GM12878 (cell line): ENCODE measurements around the gene COL26A1. TPM values are rescaled to one million over a fixed set of nuclear protein-coding genes. Genes with fewer than 3 reads are reported as not detected.

Source experiments
- ATAC-seq: fragments of 200-7000 bp; cut with Tn5 transposase; 3 replicates; pipeline ENCODE4 v1.9.1; 2020; ENCODE audit warnings: mild to moderate bottlenecking, moderate library complexity
- BruUV-seq: library from RNA; stranded (reverse); fragments of 400-500 nt; replicated peaks from 2 replicates; lab custom pipeline; 2021; lab: Mats Ljungman, UMichigan
- CTCF ChIA-PET: fragments of 300-600 bp; sonication (Branson Sonifier 250); formaldehyde crosslinking; extraction: SDS; loops from one replicate; lab custom pipeline; 2021; ENCODE audit warnings: inconsistent platforms; lab: Yijun Ruan, JAX
- POLR2A ChIA-PET: fragments of 350-600 bp; formaldehyde crosslinking; extraction: SDS; loops from one replicate; lab custom pipeline; 2021; ENCODE audit warnings: inconsistent platforms; lab: Charles Lee
- RAD21 ChIA-PET: fragments of 300-600 bp; sonication (Branson Sonifier 250); formaldehyde crosslinking; loops from one replicate; lab custom pipeline; 2023; ENCODE audit warnings: antibody characterized with exemption; ENCODE audit not compliant: unreplicated experiment; lab: Charles Lee
- SMC1A ChIA-PET: fragments of 300-600 bp; sonication (Branson Sonifier 250); formaldehyde crosslinking; loops from one replicate; lab custom pipeline; 2023; ENCODE audit not compliant: unreplicated experiment, uncharacterized antibody; lab: Charles Lee
- DNase-seq: peaks from one replicate; pipeline ENCODE4 v3.0.0-alpha.2; 2011; ENCODE audit warnings: low read depth, low spot score
- FAIRE-seq: peaks from 3 replicates; lab custom pipeline; 2011; peaks lifted over from hg19 to GRCh38; lab: Jason Lieb, UNC
- H2AFZ ChIP-seq: 2 replicates; pipeline ENCODE4 v1.6.0; 2011; ENCODE audit warnings: low read depth, low read length, control low read depth; ENCODE audit not compliant: control insufficient read depth
- H3K27ac ChIP-seq: 2 replicates; pipeline ENCODE4 v1.5.1; 2011; ENCODE audit warnings: control low read depth; ENCODE audit not compliant: control insufficient read depth, insufficient read depth
- H3K27me3 ChIP-seq, 2 experiments: replicated peaks in 1 of 2; 2 replicates each; pipeline versions ENCODE4 v1.6.0 to v1.6.1; 2011; ENCODE audit warnings: low read length in 1 of 2; ENCODE audit not compliant: control insufficient read depth in 2 of 2, insufficient read depth in 2 of 2
- H3K36me3 ChIP-seq, 2 experiments: 2 replicates each; pipeline ENCODE4 v1.5.1; 2011; ENCODE audit warnings: low read length in 1 of 2; ENCODE audit not compliant: control insufficient read depth in 2 of 2, insufficient read depth in 2 of 2
- H3K4me1 ChIP-seq: 2 replicates; pipeline ENCODE4 v1.6.1; 2011; ENCODE audit warnings: mild to moderate bottlenecking, low read length, moderate library complexity, mixed read lengths; ENCODE audit not compliant: control insufficient read depth, insufficient read depth
- H3K4me2 ChIP-seq: 2 replicates; pipeline ENCODE4 v1.6.0; 2011; ENCODE audit warnings: control low read depth; ENCODE audit not compliant: control insufficient read depth, insufficient read depth
- H3K4me3 ChIP-seq: fragments of 200-600 bp; sonication (generic); 2 replicates; pipeline ENCODE4 v1.5.1; 2016
- H3K79me2 ChIP-seq: 2 replicates; pipeline ENCODE4 v1.6.0; 2011; ENCODE audit warnings: low read length; ENCODE audit not compliant: control insufficient read depth, insufficient read depth
- H3K9ac ChIP-seq: 2 replicates; pipeline ENCODE4 v1.8.0; 2011; ENCODE audit warnings: low read length, control low read depth, mixed read lengths; ENCODE audit not compliant: control insufficient read depth, insufficient read depth
- H3K9me3 ChIP-seq: replicated peaks from 3 replicates; pipeline ENCODE4 v1.5.1; 2011; ENCODE audit warnings: mild to moderate bottlenecking, low read length; ENCODE audit not compliant: control insufficient read depth, insufficient read depth
- H4K20me1 ChIP-seq: 2 replicates; pipeline ENCODE4 v1.6.0; 2011; ENCODE audit not compliant: control insufficient read depth, insufficient read depth
- CHD1 ChIP-seq: IDR thresholded peaks from 2 replicates; pipeline ENCODE4 v1.6.1; 2012; ENCODE audit warnings: low read depth, low read length, improper control_type of control experiment
- CHD4 ChIP-seq: fragments of 200-600 bp; sonication (generic); IDR thresholded peaks from 2 replicates; pipeline ENCODE4 v1.6.1; 2016; ENCODE audit warnings: mild to moderate bottlenecking
- CREB1 ChIP-seq: IDR thresholded peaks from 2 replicates; pipeline ENCODE4 v1.6.1; 2012; ENCODE audit warnings: low read depth, mild to moderate bottlenecking, inconsistent platforms
- EGR1 ChIP-seq, 2 experiments: IDR thresholded peaks; 1 replicate in 1 of 2; 2 replicates in 1 of 2; pipeline ENCODE4 v1.6.1; 2011 to 2012; ENCODE audit warnings: low read depth in 2 of 2, low read length in 2 of 2, borderline replicate concordance in 1 of 2, mild to moderate bottlenecking in 1 of 2, moderate library complexity in 1 of 2
- EP300 ChIP-seq, 2 experiments: fragments of 150-350 bp in 1 of 2; IDR thresholded peaks; 2 replicates each; pipeline ENCODE4 v1.6.1; 2011 to 2012; ENCODE audit warnings: low read depth in 2 of 2, low read length in 2 of 2, borderline replicate concordance in 1 of 2, improper control_type of control experiment in 1 of 2, inconsistent platforms in 1 of 2; ENCODE audit not compliant: control insufficient read depth in 1 of 2
- ESRRA ChIP-seq: IDR thresholded peaks from 2 replicates; pipeline ENCODE4 v1.6.1; 2012; ENCODE audit warnings: mild to moderate bottlenecking, low read length, improper control_type of control experiment
- HDAC2 ChIP-seq: fragments of 200-600 bp; sonication (generic); IDR thresholded peaks from 2 replicates; pipeline ENCODE4 v1.6.1; 2017
- JUNB ChIP-seq: IDR thresholded peaks from 2 replicates; pipeline ENCODE4 v1.6.1; 2016; ENCODE audit warnings: antibody characterized with exemption, mild to moderate bottlenecking
- KLF5 ChIP-seq: fragments of 450-650 bp; IDR thresholded peaks from 2 replicates; pipeline ENCODE4 v1.6.1; 2014; ENCODE audit warnings: mild to moderate bottlenecking; ENCODE audit not compliant: partially characterized antibody
- MEF2B ChIP-seq: fragments of 450-650 bp; IDR thresholded peaks from 2 replicates; pipeline ENCODE4 v1.6.1; 2018; ENCODE audit warnings: mild to moderate bottlenecking, moderate library complexity; ENCODE audit not compliant: partially characterized antibody, poor library complexity, severe bottlenecking
- MXI1 ChIP-seq: fragments of 150-350 bp; IDR thresholded peaks from 2 replicates; pipeline ENCODE4 v1.6.1; 2011; ENCODE audit warnings: low read depth, mild to moderate bottlenecking, inconsistent platforms, low read length, improper control_type of control experiment
- NRF1 ChIP-seq: conservative IDR thresholded peaks from 2 replicates; pipeline ENCODE4 v1.6.1; 2011; ENCODE audit warnings: mild to moderate bottlenecking, low read depth, low read length, improper control_type of control experiment
- PBX3 ChIP-seq: IDR thresholded peaks from 2 replicates; pipeline ENCODE4 v1.6.1; 2011; ENCODE audit warnings: mild to moderate bottlenecking, low read depth, low read length, moderate library complexity; ENCODE audit not compliant: insufficient replicate concordance
- RBBP5 ChIP-seq: fragments of 200-600 bp; sonication (generic); conservative IDR thresholded peaks from 2 replicates; pipeline ENCODE4 v1.6.1; 2016
- RCOR1 ChIP-seq: conservative IDR thresholded peaks from 2 replicates; pipeline ENCODE4 v1.6.1; 2012; ENCODE audit warnings: low read depth, low read length, improper control_type of control experiment
- SMC3 ChIP-seq: IDR thresholded peaks from 2 replicates; pipeline ENCODE4 v1.6.1; 2011; ENCODE audit warnings: low read length, improper control_type of control experiment, borderline replicate concordance
- ZZZ3 ChIP-seq: IDR thresholded peaks from 2 replicates; pipeline ENCODE4 v1.6.1; 2011; ENCODE audit warnings: low read depth; ENCODE audit not compliant: control insufficient read depth, insufficient read length
- WGBS: methylation state at CpG from one replicate; pipeline ENCODE4 v1.1.6; 2016; ENCODE audit warnings: low lambda C conversion rate; ENCODE audit not compliant: insufficient replicate concordance, insufficient coverage; ENCODE audit errors: missing lambda C conversion rate; 5-methylcytosine and 5-hydroxymethylcytosine counted together
- in situ Hi-C: fragments of 300-500 bp; cut with MboI; formaldehyde crosslinking; loops from 9 replicates; pipeline ENCODE4 v1.14.3; 2018; ENCODE audit warnings: mixed read lengths
- intact Hi-C: fragments of 100-400 bp; cut with micrococcal nuclease; formaldehyde crosslinking; loops from one replicate; pipeline ENCODE4 v1.14.2; 2022; ENCODE audit not compliant: unreplicated experiment
- polyA plus RNA-seq, 11 experiments: library from polyadenylated mRNA; depleted of rRNA in 4 of 11; unstranded in 6 of 11; stranded (reverse) in 5 of 11; fragments of >200 nt; fragmentation: Nextera tagmentation in 4 of 11; fragmentation: Illumina TruSeq in 1 of 11; extraction: Ambion mirVana in 4 of 11; extraction: Trizol in 1 of 11; gene quantifications; 1 replicate in 1 of 11; 2 replicates in 10 of 11; pipeline versions ENCODE4 v1.2.1 to v1.2.3, GENCODE V29; 2011 to 2016; ENCODE audit warnings: inconsistent platforms in 2 of 11, missing spikeins in 2 of 11, low read depth in 1 of 11
- total RNA-seq, 4 experiments: library from RNA; depleted of rRNA in 3 of 4; stranded (reverse); fragments of >200 nt in 3 of 4; fragmentation: Illumina TruSeq in 1 of 4; extraction: Trizol in 1 of 4; gene quantifications; 2 replicates each; pipeline versions ENCODE4 v1.2.1 to v1.2.3, GENCODE V29; 2013 to 2021
- TF ChIP-seq, protein P1 (sequence below): IDR thresholded peaks from 2 replicates; pipeline ENCODE4 v1.6.1; 2012; ENCODE audit warnings: low read length, inconsistent platforms
- TF ChIP-seq, protein P2 (sequence below): IDR thresholded peaks from 2 replicates; pipeline ENCODE4 v1.6.1; 2012; ENCODE audit warnings: mild to moderate bottlenecking, low read depth, low read length

The COL26A1 gene
- total and polyA plus RNA-seq, 10 of the 15 experiments (the other 5 are each of a cell fraction or from before 2014, with no cell fraction given), result 0.08 TPM; not detected in 9

- Histone ChIP-seq H3K79me2 (no peaks in the 10 kb centered on the region), H3K4me2 (no peak overlapping the region), H3K9me3 (no peaks in the 10 kb centered on the region), H3K9ac (no peak overlapping the region), H3K36me3 (no peaks in the 10 kb centered on the region), H3K4me3 (no peak overlapping the region), H2AFZ (no peak overlapping the region), H3K4me1 (no peaks in the 10 kb centered on the region), H3K27ac (no peak overlapping the region), H3K27me3 (peaks cover 0 to 4% of the 10 kb centered on the region in 2 experiments; a peak in 2 of 4 replicates), H4K20me1 (no peaks in the 10 kb centered on the region)
- ChIA-PET POLR2A (no interaction called here), RAD21 (interaction anchor here (1.3 kb wide), 1 partner anchor 13 kb away, joined by 5 read pairs; no protein-coding TSS in a partner anchor), SMC1A (no interaction called here), CTCF (interaction anchor here (0.7 kb wide), 1 partner anchor 58 kb away, joined by 3 read pairs; no protein-coding TSS in a partner anchor)
- BruUV-seq, result no TSS peak
- DNase-seq (no peak), ATAC-seq (no peak), FAIRE-seq (no peak)
- in situ Hi-C loops (no loop called here), intact Hi-C loops (no loop called here)
- WGBS, result 31% methylated on average over 4 of the region's 4 CpGs
- TF ChIP-seq RBBP5 (no peak), EGR1 (IDR thresholded peaks at IDR 0.05; ENCODE audit: borderline replicate concordance in 1 of 2, low read depth in 2 of 2, low read length in 2 of 2) (no peak), EP300 (IDR thresholded peaks at IDR 0.05; ENCODE audit: borderline replicate concordance in 1 of 2, control insufficient read depth in 1 of 2, low read depth in 2 of 2, low read length in 2 of 2) (no peak), KLF5 (no peak), ESRRA (no peak), MEF2B (no peak), RCOR1 (no peak), JUNB (no peak), MXI1 (no peak), NRF1 (no peak), CREB1 (no peak), PBX3 (no peak), HDAC2 (no peak), CHD1 (no peak), ZZZ3 (no peak), SMC3 (no peak), CHD4 (no peak)
- TF ChIP-seq, protein P1, sequence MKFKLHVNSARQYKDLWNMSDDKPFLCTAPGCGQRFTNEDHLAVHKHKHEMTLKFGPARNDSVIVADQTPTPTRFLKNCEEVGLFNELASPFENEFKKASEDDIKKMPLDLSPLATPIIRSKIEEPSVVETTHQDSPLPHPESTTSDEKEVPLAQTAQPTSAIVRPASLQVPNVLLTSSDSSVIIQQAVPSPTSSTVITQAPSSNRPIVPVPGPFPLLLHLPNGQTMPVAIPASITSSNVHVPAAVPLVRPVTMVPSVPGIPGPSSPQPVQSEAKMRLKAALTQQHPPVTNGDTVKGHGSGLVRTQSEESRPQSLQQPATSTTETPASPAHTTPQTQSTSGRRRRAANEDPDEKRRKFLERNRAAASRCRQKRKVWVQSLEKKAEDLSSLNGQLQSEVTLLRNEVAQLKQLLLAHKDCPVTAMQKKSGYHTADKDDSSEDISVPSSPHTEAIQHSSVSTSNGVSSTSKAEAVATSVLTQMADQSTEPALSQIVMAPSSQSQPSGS, result no peak
- TF ChIP-seq, protein P2, sequence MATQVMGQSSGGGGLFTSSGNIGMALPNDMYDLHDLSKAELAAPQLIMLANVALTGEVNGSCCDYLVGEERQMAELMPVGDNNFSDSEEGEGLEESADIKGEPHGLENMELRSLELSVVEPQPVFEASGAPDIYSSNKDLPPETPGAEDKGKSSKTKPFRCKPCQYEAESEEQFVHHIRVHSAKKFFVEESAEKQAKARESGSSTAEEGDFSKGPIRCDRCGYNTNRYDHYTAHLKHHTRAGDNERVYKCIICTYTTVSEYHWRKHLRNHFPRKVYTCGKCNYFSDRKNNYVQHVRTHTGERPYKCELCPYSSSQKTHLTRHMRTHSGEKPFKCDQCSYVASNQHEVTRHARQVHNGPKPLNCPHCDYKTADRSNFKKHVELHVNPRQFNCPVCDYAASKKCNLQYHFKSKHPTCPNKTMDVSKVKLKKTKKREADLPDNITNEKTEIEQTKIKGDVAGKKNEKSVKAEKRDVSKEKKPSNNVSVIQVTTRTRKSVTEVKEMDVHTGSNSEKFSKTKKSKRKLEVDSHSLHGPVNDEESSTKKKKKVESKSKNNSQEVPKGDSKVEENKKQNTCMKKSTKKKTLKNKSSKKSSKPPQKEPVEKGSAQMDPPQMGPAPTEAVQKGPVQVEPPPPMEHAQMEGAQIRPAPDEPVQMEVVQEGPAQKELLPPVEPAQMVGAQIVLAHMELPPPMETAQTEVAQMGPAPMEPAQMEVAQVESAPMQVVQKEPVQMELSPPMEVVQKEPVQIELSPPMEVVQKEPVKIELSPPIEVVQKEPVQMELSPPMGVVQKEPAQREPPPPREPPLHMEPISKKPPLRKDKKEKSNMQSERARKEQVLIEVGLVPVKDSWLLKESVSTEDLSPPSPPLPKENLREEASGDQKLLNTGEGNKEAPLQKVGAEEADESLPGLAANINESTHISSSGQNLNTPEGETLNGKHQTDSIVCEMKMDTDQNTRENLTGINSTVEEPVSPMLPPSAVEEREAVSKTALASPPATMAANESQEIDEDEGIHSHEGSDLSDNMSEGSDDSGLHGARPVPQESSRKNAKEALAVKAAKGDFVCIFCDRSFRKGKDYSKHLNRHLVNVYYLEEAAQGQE, result no peak
These were observed 14.6 kb downstream of the COL26A1 start for GRCh38 chr7:101377189-101377736.
